Neural cell (in vitro differentiated cells): ENCODE results near the gene HEBP2. TPM values are rescaled to one million over a fixed set of nuclear protein-coding genes. Genes with fewer than 3 reads are reported as not detected.

Experiments used
- H2AFZ ChIP-seq: fragments of 200-600, 300-800 bp; sonication (generic), shearing (Covaris generic); 2 replicates; pipeline ENCODE4 v1.6.0; 2014; ENCODE audit warnings: low read depth, mild to moderate bottlenecking, antibody characterized with exemption, low read length, moderate library complexity
- H3F3A ChIP-seq: fragments of 200-600 bp; shearing (Covaris generic); 2 replicates; pipeline ENCODE4 v1.6.1; 2016; ENCODE audit warnings: mild to moderate bottlenecking, moderate library complexity, mixed read lengths, antibody characterized with exemption, low read length; ENCODE audit not compliant: insufficient read depth, poor library complexity, severe bottlenecking
- H3K27ac ChIP-seq: fragments of 200-600, 300-800 bp; sonication (generic), shearing (Covaris generic); 2 replicates; pipeline ENCODE4 v1.5.1; 2014; ENCODE audit warnings: mild to moderate bottlenecking, low read length, moderate library complexity
- H3K27me3 ChIP-seq: fragments of 300-800, 200-600 bp; sonication (generic), shearing (Covaris generic); 2 replicates; pipeline ENCODE4 v1.6.0; 2014; ENCODE audit warnings: mild to moderate bottlenecking, low read depth, low read length, moderate library complexity; ENCODE audit not compliant: insufficient read depth
- H3K36me3 ChIP-seq: fragments of 300-800, 200-600 bp; sonication (generic), shearing (Covaris generic); 2 replicates; pipeline ENCODE4 v1.5.1; 2014; ENCODE audit warnings: mild to moderate bottlenecking, antibody characterized with exemption, low read length, moderate library complexity; ENCODE audit not compliant: insufficient read depth
- H3K4me2 ChIP-seq: fragments of 300-800, 200-600 bp; sonication (generic), shearing (Covaris generic); 2 replicates; pipeline ENCODE4 v1.6.0; 2014; ENCODE audit warnings: mild to moderate bottlenecking, low read length
- H3K4me3 ChIP-seq: fragments of 300-800, 200-600 bp; sonication (generic), shearing (Covaris generic); 2 replicates; pipeline ENCODE4 v1.5.1; 2014; ENCODE audit warnings: mild to moderate bottlenecking, low read length, moderate library complexity
- H3K79me2 ChIP-seq: fragments of 200-600 bp; shearing (Covaris generic); replicated peaks from 2 replicates; pipeline ENCODE4 v1.6.0; 2014; ENCODE audit warnings: mild to moderate bottlenecking, low read length, moderate library complexity; ENCODE audit not compliant: insufficient read depth
- H3K9ac ChIP-seq: fragments of 300-800, 200-600 bp; sonication (generic), shearing (Covaris generic); 2 replicates; pipeline ENCODE4 v1.6.1; 2016; ENCODE audit warnings: mild to moderate bottlenecking, low read length, mixed read lengths
- H3K9me2 ChIP-seq: fragments of 200-600 bp; shearing (Covaris generic); 2 replicates; pipeline ENCODE4 v1.6.1; 2016; ENCODE audit warnings: mild to moderate bottlenecking, low read length, mixed read lengths; ENCODE audit not compliant: insufficient read depth
- H3K9me3 ChIP-seq: fragments of 200-600, 300-800 bp; sonication (generic), shearing (Covaris generic); 2 replicates; pipeline ENCODE4 v1.6.1; 2016; ENCODE audit warnings: mild to moderate bottlenecking, mixed run types, low read length, moderate library complexity, mixed read lengths
- H4K20me1 ChIP-seq: fragments of 200-600 bp; shearing (Covaris generic); 2 replicates; pipeline ENCODE4 v1.6.1; 2016; ENCODE audit warnings: mild to moderate bottlenecking, mixed run types; ENCODE audit not compliant: insufficient read depth
- CTCF ChIP-seq: fragments of 450-650 bp; IDR thresholded peaks from 2 replicates; pipeline ENCODE4 v1.5.1; 2014; ENCODE audit warnings: antibody characterized with exemption, mild to moderate bottlenecking, moderate library complexity; ENCODE audit not compliant: poor library complexity, severe bottlenecking
- EP300 ChIP-seq: fragments of 450-650 bp; conservative IDR thresholded peaks from 2 replicates; pipeline ENCODE4 v1.6.1; 2014; ENCODE audit warnings: antibody characterized with exemption, mild to moderate bottlenecking, moderate library complexity; ENCODE audit not compliant: poor library complexity, severe bottlenecking
- EZH2 ChIP-seq: fragments of 200-600, 300-800 bp; shearing (Covaris generic), sonication (generic); IDR thresholded peaks from 2 replicates; pipeline ENCODE4 v1.6.1; 2014; ENCODE audit warnings: antibody characterized with exemption, low read length, borderline replicate concordance, mild to moderate bottlenecking; ENCODE audit not compliant: insufficient read depth, poor library complexity, severe bottlenecking
- MXI1 ChIP-seq: fragments of 450-650 bp; conservative IDR thresholded peaks from 2 replicates; pipeline ENCODE4 v1.6.1; 2014; ENCODE audit warnings: antibody characterized with exemption, mild to moderate bottlenecking; ENCODE audit not compliant: poor library complexity, severe bottlenecking
- POLR2AphosphoS5 ChIP-seq: IDR thresholded peaks from 2 replicates; pipeline ENCODE4 v1.6.1; 2012
- RAD21 ChIP-seq: fragments of 450-650 bp; conservative IDR thresholded peaks from 2 replicates; pipeline ENCODE4 v1.6.1; 2014; ENCODE audit warnings: antibody characterized with exemption, mild to moderate bottlenecking, moderate library complexity
- REST ChIP-seq: IDR thresholded peaks from 2 replicates; pipeline ENCODE4 v1.6.1; 2012; ENCODE audit warnings: borderline replicate concordance
- SMC3 ChIP-seq: fragments of 450-650 bp; conservative IDR thresholded peaks from 2 replicates; pipeline ENCODE4 v1.6.1; 2014; ENCODE audit warnings: antibody characterized with exemption, mild to moderate bottlenecking, moderate library complexity; ENCODE audit not compliant: poor library complexity
- TAF1 ChIP-seq: IDR thresholded peaks from 2 replicates; pipeline ENCODE4 v1.6.1; 2012; ENCODE audit warnings: low read depth
- polyA plus RNA-seq: library from polyadenylated mRNA; depleted of rRNA; stranded (reverse); fragments of >200 nt; gene quantifications from 2 replicates; pipeline ENCODE4 v1.2.3, GENCODE V29; 2014

Gene HEBP2
- polyA plus RNA-seq, 1 donor from 2014 or later = 3.0 TPM

GRCh38 chr6:138456401-138456790 is 52.4 kb downstream of the HEBP2 start:
- H3K9me2 ChIP-seq = no peaks in the 10 kb centered on the region
- no peak overlapping the region for H2AFZ ChIP-seq
- no peak overlapping the region for H3K4me2 ChIP-seq
- no peaks in the 10 kb centered on the region for H3K27me3 ChIP-seq
- TF ChIP-seq MXI1 (no peak), RAD21 (no peak), CTCF (no peak), EP300 (no peak), EZH2 (no peak), POLR2AphosphoS5 (no peak), SMC3 (no peak), TAF1 (no peak), REST (no peak)
- no peaks in the 10 kb centered on the region for H3K9me3 ChIP-seq
- H3K4me3 ChIP-seq = no peak overlapping the region
- H3K9ac ChIP-seq = no peak overlapping the region
- no peaks in the 10 kb centered on the region for H4K20me1 ChIP-seq
- no peaks in the 10 kb centered on the region for H3K36me3 ChIP-seq
- no peaks in the 10 kb centered on the region for H3F3A ChIP-seq
- H3K27ac ChIP-seq = no peak overlapping the region
- no peaks in the 10 kb centered on the region for H3K79me2 ChIP-seq

- no peaks in the 10 kb centered on the region for H3K9me3 ChIP-seq
- H3K9me2 ChIP-seq = no peaks in the 10 kb centered on the region
- no peak overlapping the region for H3K27ac ChIP-seq
- no peak overlapping the region for H3K9ac ChIP-seq
- H4K20me1 ChIP-seq = no peaks in the 10 kb centered on the region
- H3K27me3 ChIP-seq = no peaks in the 10 kb centered on the region
- H3K4me3 ChIP-seq = no peak overlapping the region
- no peaks in the 10 kb centered on the region for H3K79me2 ChIP-seq
- H3K4me2 ChIP-seq = no peak overlapping the region
- H3F3A ChIP-seq = no peaks in the 10 kb centered on the region
- no peak for TF ChIP-seq RAD21
- no peak for TF ChIP-seq EZH2
- no peak for TF ChIP-seq EP300
- TF ChIP-seq POLR2AphosphoS5 = no peak
- TF ChIP-seq SMC3 = no peak
- TF ChIP-seq REST = no peak
- TF ChIP-seq TAF1 = no peak
- no peak for TF ChIP-seq CTCF
- TF ChIP-seq MXI1 = no peak
- no peaks in the 10 kb centered on the region for H3K36me3 ChIP-seq
- H2AFZ ChIP-seq = no peak overlapping the region
Measured at GRCh38 chr6:138461647-138462046, 57.6 kb downstream of the HEBP2 start.
